Muscle layer of colon (tissue), 2 donors: ENCODE measurements around the gene SLC25A40.

ENCODE experiments used
- H3K27ac ChIP-seq: one replicate; pipeline ENCODE4 v1.7.0; 2013; ENCODE audit warnings: low read depth, mild to moderate bottlenecking, low read length, moderate library complexity
- H3K27me3 ChIP-seq, 2 donors: one replicate each; pipeline ENCODE4 v1.7.0; 2013; ENCODE audit warnings: low read length in 2 of 2, mild to moderate bottlenecking in 2 of 2; ENCODE audit not compliant: insufficient read depth in 2 of 2, control insufficient read depth in 1 of 2
- H3K36me3 ChIP-seq: one replicate; pipeline ENCODE4 v1.7.0; 2013; ENCODE audit warnings: mild to moderate bottlenecking, low read length; ENCODE audit not compliant: insufficient read depth
- H3K4me1 ChIP-seq: one replicate; pipeline ENCODE4 v1.7.0; 2013; ENCODE audit warnings: mild to moderate bottlenecking, low read length; ENCODE audit not compliant: insufficient read depth
- H3K4me3 ChIP-seq, 2 donors: one replicate each; pipeline ENCODE4 v1.7.0; 2013; ENCODE audit warnings: low read length in 2 of 2, low read depth in 1 of 2, mild to moderate bottlenecking in 1 of 2, moderate library complexity in 1 of 2
- H3K9ac ChIP-seq: one replicate; pipeline ENCODE4 v1.7.0; 2013; ENCODE audit warnings: low read length
- H3K9me3 ChIP-seq: one replicate; pipeline ENCODE4 v1.7.0; 2013; ENCODE audit warnings: mild to moderate bottlenecking, low read length
- donor health status: abdominal sarcoma.
- donor health status: Adenocarcinoma of cecum.

The SLC25A40 gene

DNA sequence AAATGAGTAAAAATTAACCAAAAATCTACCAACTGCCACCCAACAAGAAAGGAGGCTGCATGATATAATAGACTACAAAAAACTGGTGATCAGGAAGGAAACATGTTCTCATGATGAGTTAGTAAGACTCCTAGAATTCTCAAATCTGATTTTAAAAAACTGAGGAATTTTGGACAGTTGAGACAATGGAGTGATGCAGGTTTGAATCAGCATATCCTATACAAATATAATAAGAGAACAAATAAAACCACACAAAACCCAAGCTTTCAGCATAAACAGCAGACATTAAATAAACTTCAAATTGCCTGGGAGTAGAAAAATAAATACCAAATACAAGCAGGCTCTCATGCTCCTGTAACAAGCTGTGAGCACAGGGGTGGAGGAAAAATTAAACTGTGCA is 57.8 kb downstream of the SLC25A40 start:
- Histone ChIP-seq H3K9ac (no peak overlapping the region), H3K36me3 (no peaks in the 10 kb centered on the region), H3K27me3 (no peaks in the 10 kb centered on the region), H3K27ac (no peak overlapping the region), H3K4me1 (no peaks in the 10 kb centered on the region), H3K4me3 (no peak overlapping the region), H3K9me3 (no peaks in the 10 kb centered on the region)

- H3K27ac ChIP-seq: no peak overlapping the region
- H3K4me1 ChIP-seq: no peaks in the 10 kb centered on the region
- no peaks in the 10 kb centered on the region for H3K36me3 ChIP-seq
- H3K4me3 ChIP-seq: no peak overlapping the region
- H3K27me3 ChIP-seq: no peaks in the 10 kb centered on the region
- H3K9me3 ChIP-seq: no peaks in the 10 kb centered on the region
- no peak overlapping the region for H3K9ac ChIP-seq
Measured at GRCh38 chr7:87816389-87816788, 59.8 kb downstream of the SLC25A40 start.

- Histone ChIP-seq H3K36me3 (no peaks in the 10 kb centered on the region), H3K4me1 (no peaks in the 10 kb centered on the region), H3K9me3 (no peaks in the 10 kb centered on the region), H3K27ac (no peak overlapping the region), H3K27me3 (no peaks in the 10 kb centered on the region), H3K4me3 (no peak overlapping the region), H3K9ac (no peak overlapping the region)
Measured at GRCh38 chr7:87810726-87811125, 65.4 kb downstream of the SLC25A40 start.

DNA sequence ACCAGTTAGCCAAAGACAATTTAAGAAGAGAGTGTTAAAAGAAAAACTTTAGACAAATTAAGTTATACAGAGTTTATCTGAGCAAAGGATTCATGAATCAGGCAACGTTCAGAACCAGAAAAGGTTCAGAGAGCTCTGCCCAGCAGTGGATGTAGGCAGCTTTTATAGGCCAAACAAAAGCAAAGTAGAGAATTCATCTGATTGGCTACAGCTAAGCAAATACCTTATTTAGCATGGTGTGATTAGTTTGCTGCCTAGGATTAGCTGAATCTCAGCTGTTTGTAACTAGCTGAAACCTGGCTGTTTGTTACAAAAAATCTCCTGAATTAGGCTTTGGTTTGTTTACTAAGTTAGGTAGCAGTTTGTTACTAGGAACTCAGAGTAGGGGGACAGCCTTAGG is 66.0 kb downstream of the SLC25A40 start:
- Histone ChIP-seq H3K27me3 (no peaks in the 10 kb centered on the region), H3K9me3 (no peaks in the 10 kb centered on the region), H3K27ac (no peak overlapping the region), H3K4me1 (no peaks in the 10 kb centered on the region), H3K9ac (no peak overlapping the region), H3K4me3 (no peak overlapping the region), H3K36me3 (no peaks in the 10 kb centered on the region)

DNA sequence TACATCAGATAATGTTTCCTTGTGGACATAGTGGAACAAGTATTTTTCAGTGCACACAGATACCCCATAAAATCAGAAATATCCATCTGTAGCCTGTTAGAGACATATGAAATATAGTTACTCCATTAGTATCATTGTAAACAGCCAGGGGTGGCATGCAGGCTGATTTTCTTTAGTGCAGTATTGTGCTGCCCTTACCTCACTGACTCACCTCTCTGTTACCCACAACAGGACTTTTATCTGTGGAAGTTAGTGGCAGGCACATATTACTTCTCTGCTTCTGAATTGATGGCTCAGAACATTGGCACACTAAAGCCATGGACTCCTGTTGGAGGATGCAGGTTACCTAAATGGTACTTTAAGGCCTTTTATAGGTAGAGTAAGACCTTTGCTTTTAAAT is 70.0 kb downstream of the SLC25A40 start:
- Histone ChIP-seq H3K36me3 (no peaks in the 10 kb centered on the region), H3K27ac (no peak overlapping the region), H3K4me1 (no peaks in the 10 kb centered on the region), H3K27me3 (no peaks in the 10 kb centered on the region), H3K9me3 (no peaks in the 10 kb centered on the region), H3K4me3 (no peak overlapping the region), H3K9ac (no peak overlapping the region)

GRCh38 chr7:87797798-87798403 is 78.3 kb downstream of the SLC25A40 start:
- H3K4me3 ChIP-seq: no peak overlapping the region
- no peaks in the 10 kb centered on the region for H3K9me3 ChIP-seq
- H3K4me1 ChIP-seq: no peaks in the 10 kb centered on the region
- H3K27ac ChIP-seq: no peak overlapping the region
- no peaks in the 10 kb centered on the region for H3K27me3 ChIP-seq
- H3K9ac ChIP-seq: no peak overlapping the region
- no peaks in the 10 kb centered on the region for H3K36me3 ChIP-seq

DNA sequence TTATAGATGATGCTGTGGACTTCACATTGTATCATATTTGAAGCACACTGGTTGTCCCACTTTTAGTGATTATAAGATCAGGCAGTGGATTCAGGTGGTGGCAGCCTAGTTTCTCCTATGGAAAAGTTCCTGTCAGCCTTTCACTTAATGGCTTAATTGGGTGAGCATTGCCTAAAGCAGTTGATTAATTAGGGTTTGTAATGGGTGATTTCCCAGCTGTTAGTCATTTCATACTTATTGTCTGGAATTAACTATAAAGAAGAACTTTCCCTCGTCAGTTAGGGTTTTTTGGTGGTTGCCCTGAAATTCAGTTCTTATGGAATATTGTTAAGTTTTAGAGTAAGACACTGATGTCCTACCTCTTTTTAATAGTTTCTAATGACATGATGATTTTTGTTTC is 78.8 kb downstream of the SLC25A40 start:
- no peaks in the 10 kb centered on the region for H3K27me3 ChIP-seq
- H3K4me3 ChIP-seq: no peak overlapping the region
- no peak overlapping the region for H3K9ac ChIP-seq
- H3K9me3 ChIP-seq: no peaks in the 10 kb centered on the region
- no peaks in the 10 kb centered on the region for H3K4me1 ChIP-seq
- no peaks in the 10 kb centered on the region for H3K36me3 ChIP-seq
- H3K27ac ChIP-seq: no peak overlapping the region

DNA sequence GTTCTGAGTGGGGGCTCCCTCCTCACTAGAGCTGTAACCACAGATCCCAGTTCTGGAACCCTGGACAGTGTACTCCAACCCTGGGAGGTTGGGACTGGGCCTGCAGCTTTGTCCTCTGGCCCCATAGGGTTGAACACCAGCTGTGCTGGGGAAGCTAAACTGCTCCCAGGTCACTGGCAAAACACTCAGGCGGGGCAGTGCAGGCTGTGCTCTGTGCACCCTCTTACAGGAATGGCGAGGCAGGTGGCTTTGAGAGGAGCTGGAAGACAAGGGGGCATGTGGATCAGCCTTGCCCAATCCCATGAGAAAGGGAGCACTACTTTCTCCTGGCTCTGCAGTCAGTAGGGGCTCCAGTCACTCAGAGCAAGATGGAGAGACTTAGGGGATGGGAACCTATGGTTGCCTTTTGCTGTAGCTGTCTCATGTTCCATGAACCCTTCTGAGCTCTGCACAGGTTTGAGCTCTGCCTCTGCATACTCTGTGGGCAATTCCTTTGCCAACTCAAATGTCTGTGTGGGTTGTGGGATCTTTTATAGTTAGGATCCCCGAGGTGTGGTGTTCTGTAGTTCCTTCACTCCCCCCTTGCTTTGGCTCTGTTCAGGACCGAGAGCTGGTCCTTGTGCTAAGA is 90.7 kb downstream of the SLC25A40 start:
- no peak overlapping the region for H3K4me3 ChIP-seq
- H3K4me1 ChIP-seq: no peaks in the 10 kb centered on the region
- no peaks in the 10 kb centered on the region for H3K27me3 ChIP-seq
- no peaks in the 10 kb centered on the region for H3K9me3 ChIP-seq
- H3K9ac ChIP-seq: no peak overlapping the region
- no peaks in the 10 kb centered on the region for H3K36me3 ChIP-seq
- no peak overlapping the region for H3K27ac ChIP-seq

DNA sequence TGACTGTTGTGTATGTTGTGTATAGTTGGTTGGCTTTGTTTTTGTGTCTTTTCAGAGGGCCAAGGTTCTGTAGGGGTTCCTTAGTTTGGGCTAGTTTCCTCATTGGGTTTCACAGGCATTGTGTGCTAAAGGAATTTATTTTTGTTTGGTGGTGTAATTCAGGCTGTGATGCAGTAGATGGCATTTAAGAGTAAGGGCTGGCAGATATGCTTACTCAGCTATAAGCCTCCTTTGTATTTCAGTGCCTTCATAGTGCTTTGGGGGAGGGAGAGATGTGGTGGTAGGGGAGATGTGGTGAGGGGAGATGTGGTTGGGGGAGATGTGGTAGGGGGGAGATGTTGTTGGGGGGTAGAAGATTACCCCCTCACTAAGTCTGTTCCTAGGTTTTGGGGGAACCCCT is 91.7 kb downstream of the SLC25A40 start:
- Histone ChIP-seq H3K9me3 (no peaks in the 10 kb centered on the region), H3K27me3 (no peaks in the 10 kb centered on the region), H3K4me3 (no peak overlapping the region), H3K9ac (no peak overlapping the region), H3K36me3 (no peaks in the 10 kb centered on the region), H3K4me1 (no peaks in the 10 kb centered on the region), H3K27ac (no peak overlapping the region)
